ENCODE data around the gene LMTK2. TPM values are rescaled to one million over a fixed set of nuclear protein-coding genes. Genes with fewer than 3 reads are reported as not detected.

Gene LMTK2
- total RNA-seq, 1 experiment from 2014 or later, result 11.1 TPM

DNA sequence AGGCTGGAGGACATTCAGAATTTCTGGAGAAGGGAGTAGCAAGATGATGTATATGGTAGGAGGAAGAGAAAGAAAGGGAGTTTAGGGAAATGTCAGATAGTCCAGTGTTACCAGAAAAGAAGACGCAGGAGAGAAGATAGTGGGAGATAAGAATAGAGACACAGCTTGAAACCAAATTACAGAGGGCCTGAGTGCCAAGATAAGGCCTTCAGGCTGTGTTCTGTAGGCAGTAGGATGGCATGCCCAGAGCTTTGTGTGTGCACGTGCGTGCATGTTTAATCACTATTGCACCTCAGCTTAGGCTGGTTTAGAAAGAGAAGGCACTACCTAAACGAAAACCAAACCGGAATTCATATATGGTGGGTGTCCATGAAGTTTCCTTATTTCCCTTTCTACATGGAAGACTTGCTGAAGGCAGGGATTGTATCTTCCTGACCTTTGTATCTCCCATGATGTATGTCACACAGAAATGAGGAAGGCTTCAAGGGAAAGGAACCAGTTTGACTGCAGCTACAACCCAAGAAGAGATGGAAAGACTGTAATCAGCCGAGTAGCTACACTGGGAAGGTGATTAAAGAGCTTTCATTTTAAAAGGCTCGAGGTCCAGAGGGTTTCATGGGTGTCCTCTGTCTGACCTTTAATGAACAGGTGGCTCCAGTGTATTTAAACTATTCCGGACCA lies 68.7 kb downstream of the LMTK2 start:
- no peak for DNase-seq (ENCODE audit: low read depth)

GRCh38 chr7:98177553-98177952 lies 70.9 kb downstream of the LMTK2 start:
- no peak for DNase-seq (ENCODE audit: low read depth)

DNA sequence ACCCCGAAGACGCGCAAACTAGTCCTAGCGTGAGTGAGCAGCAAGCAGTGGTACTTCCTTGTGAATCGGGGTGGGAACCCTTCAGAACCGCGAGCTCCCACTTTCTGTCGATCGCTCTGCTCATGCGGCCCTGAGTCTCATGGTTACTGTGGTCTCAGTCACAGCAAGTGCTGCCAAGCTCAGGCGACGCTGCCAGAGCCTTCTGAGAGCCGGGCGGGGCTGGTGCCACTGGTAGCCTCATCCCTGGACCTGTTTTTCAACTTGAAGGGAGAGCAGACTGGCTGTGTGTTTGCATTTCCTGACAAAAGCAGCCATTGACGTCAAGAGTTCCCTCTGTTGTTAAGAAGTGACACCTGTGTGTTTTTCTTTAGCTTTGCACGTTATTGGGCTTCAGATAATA lies 71.7 kb downstream of the LMTK2 start:
- DNase-seq (ENCODE audit: low read depth), result no peak

DNA sequence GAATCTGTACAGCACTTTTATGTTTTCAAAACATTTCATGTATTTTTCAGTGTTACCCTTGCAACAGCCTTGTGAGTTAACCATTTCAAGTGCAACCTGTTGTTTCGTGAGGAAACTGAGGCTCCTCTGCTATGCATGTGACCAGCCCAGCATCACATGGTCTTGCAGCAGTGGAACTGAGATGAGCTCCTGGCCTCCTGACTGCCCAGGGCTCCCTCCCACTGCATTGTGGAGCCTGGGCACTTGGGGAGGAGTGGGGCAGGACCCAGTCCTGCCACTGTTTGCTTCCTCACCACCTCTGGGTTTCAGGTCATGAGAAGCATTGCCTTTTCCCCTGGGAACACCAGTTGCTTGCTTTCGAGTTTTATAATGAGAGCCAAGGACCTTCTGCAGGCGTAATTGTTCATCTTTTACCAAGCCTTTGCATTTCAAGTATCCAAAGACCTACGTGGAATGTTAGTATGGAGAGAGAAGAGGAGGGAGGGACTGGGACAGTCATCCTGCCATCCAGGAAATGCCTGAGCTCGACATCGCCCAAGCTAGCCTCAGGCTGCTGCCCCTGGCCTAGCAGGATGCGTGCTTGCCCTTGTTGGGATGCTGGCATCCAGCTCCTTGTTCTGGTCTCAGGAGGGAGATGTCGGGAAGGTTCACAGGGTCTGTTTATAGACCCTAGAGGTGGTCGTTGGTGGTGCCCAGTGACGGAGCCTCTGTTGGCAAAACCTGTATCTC lies 72.3 kb downstream of the LMTK2 start:
- DNase-seq (ENCODE audit: low read depth), result no peak

DNA sequence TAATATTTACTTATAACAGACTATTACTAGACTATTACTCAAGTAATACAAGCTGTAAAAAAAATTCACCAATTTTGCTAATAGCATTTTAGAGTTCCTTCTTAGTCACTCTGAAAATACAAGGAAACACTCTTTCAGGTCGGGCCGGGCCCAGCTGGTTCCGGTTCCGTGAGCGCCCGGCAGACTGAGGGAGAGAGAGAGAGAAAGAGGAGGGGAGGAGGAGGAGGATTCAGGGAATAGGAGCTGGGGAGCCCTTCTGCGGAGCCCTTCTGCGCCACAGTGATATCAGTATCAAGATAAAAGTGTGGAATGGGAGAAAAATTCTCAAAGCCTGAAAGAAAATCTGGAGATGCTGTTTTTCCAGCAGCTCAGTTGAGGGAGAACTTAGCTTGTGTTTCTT lies 74.1 kb downstream of the LMTK2 start:
- no peak for DNase-seq (ENCODE audit: low read depth)

DNA sequence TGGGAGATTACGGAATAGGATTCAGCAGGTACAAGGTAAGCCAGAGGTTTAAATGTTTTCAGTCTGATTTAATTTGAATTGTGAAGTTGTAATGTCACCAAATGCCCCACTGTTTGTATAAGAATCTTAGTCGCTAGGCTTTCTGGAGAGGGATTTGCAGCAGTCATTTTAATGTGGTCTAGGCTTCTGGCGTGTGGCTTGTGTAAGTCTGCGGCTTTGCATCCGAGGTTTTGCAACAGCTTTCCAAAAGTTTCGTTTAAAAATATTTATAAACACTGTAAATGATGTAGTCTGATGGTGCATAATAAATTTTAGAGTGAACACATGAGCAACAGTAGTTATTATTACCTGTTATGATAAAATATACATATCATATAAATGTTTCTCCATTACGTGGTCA lies 78.4 kb downstream of the LMTK2 start:
- no peak for DNase-seq (ENCODE audit: low read depth)

DNA sequence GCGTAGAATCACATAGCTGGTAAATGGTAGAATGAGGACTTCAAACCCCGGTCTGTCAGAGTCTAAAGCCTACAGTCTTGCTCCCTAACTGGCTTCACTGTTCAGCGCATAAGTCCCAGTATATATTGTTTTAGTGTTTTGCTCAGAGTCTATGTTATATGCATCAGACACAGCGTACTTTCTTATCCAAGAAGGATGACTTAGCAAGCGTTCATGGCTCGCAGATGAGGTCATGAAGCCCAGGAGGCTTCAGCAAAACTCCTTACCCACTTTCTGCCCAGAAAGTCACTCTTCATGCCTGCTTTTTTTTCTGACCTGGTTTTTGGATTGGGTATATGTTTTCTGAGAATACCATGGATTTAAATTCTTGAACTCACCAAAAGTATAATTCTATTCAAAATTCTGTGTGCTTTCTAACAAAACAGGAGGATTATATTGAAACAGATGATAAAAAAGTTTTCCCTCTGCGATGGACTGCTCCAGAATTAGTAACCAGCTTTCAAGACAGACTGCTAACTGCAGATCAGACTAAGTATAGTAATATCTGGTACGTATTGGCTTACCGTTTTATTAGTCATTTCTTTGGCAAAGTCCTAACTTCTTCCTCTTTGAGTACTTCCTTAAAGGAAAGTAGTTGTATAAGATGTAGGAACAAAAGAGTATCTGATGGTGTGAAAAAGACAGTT lies 79.9 kb downstream of the LMTK2 start:
- peak; percentile 39 for DNase-seq (ENCODE audit: low read depth)

DNA sequence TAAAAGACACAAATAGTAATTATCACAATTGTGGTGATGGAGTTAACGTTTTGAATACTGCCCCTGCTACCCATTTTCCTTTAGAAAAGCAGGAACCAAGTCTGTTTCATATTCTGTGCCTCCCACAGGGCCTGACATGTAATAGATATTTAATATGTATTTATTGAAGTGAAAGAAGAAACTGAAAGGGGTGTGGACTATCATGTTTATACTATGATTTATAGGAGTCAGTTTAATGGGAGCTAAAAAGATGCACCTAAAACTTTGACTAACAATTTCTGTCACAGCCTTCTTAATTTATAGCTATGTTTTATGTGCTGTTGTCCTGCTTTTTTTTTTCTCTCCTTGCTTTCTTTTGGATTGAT lies 80.5 kb downstream of the LMTK2 start:
- DNase-seq (ENCODE audit: low read depth), result no peak

GRCh38 chr7:98189559-98189958 lies 82.9 kb downstream of the LMTK2 start:
- no peak for DNase-seq (ENCODE audit: low read depth)

DNA sequence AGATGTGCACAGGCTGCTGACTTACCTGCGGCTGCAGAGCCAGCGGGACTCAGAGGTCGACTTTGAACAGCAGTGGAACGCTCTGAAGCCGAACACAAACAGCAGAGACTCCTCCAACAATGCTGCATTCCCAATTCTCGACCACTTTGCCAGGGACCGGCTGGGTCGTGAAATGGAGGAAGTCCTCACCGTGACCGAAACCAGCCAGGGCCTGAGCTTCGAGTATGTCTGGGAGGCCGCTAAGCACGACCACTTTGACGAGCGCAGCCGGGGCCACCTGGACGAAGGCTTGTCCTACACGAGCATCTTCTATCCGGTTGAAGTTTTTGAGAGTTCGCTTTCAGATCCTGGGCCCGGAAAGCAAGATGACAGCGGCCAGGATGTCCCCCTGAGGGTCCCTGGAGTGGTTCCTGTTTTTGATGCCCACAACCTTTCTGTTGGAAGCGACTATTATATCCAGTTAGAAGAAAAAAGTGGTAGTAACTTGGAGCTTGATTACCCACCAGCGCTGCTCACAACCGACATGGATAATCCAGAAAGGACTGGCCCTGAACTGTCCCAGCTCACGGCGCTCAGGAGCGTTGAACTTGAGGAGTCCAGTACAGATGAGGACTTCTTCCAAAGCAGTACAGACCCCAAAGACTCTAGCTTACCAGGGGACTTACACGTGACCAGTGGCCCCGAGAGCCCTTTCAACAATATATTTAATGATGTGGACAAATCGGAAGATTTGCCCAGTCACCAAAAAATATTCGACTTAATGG lies 85.2 kb downstream of the LMTK2 start:
- DNase-seq (ENCODE audit: low read depth), result no peak

DNA sequence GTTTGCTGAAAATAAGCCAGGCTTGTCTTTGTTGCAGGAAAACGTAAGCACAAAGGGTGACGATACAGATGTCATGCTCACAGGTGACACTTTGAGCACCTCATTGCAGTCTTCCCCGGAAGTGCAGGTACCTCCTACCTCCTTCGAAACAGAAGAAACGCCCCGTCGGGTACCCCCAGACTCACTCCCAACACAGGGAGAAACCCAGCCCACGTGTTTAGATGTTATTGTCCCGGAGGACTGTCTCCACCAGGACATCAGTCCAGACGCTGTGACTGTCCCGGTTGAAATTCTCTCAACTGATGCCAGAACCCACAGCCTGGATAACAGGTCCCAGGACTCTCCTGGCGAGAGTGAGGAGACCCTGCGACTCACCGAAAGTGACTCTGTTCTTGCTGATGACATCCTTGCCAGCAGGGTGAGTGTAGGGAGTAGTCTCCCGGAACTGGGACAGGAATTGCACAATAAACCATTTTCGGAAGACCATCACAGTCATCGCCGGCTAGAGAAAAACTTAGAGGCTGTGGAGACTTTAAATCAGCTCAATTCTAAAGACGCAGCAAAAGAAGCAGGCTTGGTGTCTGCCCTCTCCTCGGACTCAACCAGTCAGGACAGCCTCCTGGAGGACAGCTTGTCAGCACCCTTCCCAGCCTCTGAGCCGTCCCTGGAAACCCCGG lies 86.3 kb downstream of the LMTK2 start:
- DNase-seq (ENCODE audit: low read depth), result no peak

DNA sequence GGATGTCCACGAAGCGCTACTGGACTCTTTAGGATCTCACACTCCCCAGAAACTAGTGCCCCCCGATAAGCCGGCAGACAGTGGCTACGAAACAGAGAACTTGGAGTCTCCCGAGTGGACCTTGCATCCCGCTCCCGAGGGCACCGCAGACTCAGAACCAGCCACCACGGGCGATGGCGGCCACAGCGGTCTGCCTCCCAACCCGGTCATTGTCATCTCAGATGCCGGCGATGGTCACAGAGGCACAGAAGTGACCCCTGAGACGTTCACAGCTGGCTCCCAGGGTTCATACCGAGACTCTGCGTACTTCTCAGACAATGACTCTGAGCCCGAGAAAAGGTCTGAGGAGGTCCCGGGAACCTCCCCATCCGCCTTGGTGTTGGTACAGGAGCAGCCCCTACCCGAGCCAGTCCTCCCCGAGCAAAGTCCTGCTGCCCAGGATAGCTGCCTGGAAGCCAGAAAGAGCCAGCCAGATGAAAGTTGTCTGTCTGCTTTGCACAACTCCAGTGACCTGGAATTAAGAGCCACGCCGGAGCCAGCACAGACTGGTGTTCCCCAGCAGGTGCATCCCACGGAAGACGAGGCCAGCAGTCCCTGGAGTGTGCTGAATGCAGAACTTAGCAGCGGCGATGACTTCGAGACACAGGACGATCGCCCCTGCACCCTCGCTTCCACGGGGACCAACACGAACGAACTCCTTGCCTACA lies 87.0 kb downstream of the LMTK2 start:
- DNase-seq (ENCODE audit: low read depth), result no peak

GRCh38 chr7:98194186-98194585 lies 87.5 kb downstream of the LMTK2 start:
- DNase-seq (ENCODE audit: low read depth), result no peak

DNA sequence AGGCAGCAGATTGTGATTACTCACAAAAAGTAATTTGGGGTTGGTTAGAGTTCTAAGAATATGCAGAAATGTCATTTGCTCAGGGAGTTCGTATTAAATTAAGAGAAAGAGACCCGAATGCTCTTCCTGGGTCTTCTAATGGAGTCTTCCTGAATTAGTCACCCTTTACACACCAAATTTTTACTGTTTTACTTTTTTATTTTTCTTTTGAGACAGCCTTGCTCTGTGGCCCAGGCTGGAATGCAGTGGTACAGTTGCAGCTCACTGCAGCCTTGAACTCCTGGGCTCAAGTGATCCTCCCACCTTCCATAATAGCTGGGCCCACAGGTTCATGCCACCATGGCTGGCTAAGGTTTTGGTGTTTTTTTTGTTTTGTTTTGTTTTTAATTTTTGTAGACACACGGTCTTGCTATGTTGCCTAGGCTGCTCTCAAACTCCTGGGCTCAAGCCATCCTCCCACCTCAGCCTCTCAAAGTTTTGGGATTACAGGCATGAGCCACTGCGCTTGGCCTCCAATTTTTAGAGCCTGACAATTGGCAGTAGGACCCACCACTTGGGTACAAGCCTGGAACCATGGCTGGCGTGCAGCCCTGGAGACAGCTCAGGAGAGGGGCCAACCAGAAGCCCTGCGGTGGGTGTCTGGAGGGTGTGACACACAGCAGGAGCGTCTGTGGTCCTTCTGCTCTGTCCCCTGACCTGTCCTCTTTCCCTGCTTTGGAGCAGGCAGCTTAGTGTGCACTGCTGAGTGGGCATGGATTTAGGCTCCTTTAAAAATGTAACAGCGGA lies 88.2 kb downstream of the LMTK2 start:
- no peak for DNase-seq (ENCODE audit: low read depth)

- no peak for DNase-seq (ENCODE audit: low read depth)
These were observed 90.3 kb downstream of the LMTK2 start for GRCh38 chr7:98196706-98197605.

- DNase-seq (ENCODE audit: low read depth), result no peak
These were observed 92.5 kb downstream of the LMTK2 start for GRCh38 chr7:98199131-98199530.

DNA sequence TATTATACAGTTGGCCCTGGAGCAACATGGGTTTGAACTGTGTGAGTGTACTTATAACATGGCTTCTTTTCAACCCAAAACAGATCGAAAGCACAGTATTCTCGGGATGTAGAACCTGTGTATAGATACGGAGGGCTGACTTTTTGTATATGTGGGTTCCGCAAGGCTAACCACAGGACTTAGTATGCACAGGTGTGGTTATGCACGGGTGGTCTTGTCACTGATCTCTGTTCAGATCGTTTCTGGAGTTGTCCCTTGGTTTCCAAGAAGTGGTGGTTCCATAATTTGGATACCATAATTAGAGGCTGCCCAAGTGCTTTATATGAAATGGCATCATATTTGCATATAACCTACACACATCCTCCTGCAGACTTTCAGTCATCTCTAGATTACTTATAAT lies 93.7 kb downstream of the LMTK2 start:
- no peak for DNase-seq (ENCODE audit: low read depth)

DNA sequence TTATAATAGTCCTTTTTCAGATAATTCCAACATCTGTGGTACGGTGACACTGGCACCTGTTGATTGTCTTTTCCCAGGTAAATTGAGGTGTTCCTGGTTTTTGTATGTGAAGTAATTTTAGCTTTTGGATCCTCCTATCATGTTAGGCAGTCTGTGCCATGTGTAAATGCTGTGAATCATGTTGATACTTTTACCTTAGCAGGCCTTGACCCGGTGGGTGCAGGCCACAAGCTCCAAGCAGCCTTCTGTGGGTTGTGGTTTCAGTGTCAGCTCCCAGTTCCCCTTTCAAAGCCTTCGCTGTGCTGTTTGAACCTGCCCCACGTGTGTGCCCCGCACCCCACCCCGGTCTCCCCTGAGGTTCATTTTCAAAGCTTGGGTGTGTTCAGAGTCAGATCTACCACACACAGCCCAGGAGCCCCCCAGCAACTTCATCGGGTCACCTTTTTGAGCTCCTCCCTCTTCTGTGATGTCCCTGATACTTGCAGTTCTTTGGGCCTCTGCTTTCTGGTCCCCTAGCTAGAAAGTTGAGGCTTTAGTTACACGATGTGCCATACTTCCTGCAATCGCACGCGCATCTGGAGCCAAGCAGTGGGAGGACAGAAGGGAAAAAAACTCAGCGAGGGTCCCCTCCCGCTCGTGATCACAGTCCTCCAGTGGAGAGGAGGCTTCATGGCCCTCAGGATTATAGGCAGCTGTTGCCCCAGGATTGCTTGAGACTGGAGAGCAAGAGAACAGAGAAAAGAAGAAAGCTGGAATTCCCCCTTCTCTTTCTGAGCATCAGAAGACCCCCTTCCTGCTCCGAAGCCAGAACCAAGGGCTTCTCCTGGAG lies 95.9 kb downstream of the LMTK2 start:
- DNase-seq (ENCODE audit: low read depth), result no peak
